SK-N-SH treated with all-trans-retinoic acid at 6 μM for 48 hours (cell line): ENCODE results near the gene NSD2.

Source experiments
- ATAC-seq: fragments of 200-7000 bp; cut with Tn5 transposase; 3 replicates; pipeline ENCODE4 v1.9.1; 2020; ENCODE audit warnings: mild to moderate bottlenecking, moderate library complexity
- ARNTL ChIP-seq: fragments of 450-650 bp; formaldehyde crosslinking; IDR thresholded peaks from 2 replicates; pipeline ENCODE4 v1.5.0; 2020; ENCODE audit warnings: low read depth, mild to moderate bottlenecking, moderate library complexity, borderline replicate concordance
- BACH2 ChIP-seq: fragments of 250-450 bp; sonication (Bioruptor Pico); IDR thresholded peaks from 2 replicates; pipeline ENCODE4 v1.9.0; 2021; ENCODE audit warnings: mild to moderate bottlenecking, borderline replicate concordance
- CSDC2 ChIP-seq: fragments of 250-450 bp; sonication (Bioruptor Pico); IDR thresholded peaks from 2 replicates; pipeline ENCODE4 v1.5.0; 2020; ENCODE audit warnings: mild to moderate bottlenecking, moderate library complexity
- ESRRG ChIP-seq: fragments of 250-450 bp; sonication (Bioruptor Pico); IDR thresholded peaks from 2 replicates; pipeline ENCODE4 v1.6.1; 2021; ENCODE audit warnings: mild to moderate bottlenecking
- GLIS3 ChIP-seq: fragments of 250-450 bp; sonication (Bioruptor Pico); IDR thresholded peaks from 2 replicates; pipeline ENCODE4 v1.5.0; 2020; ENCODE audit warnings: mild to moderate bottlenecking, moderate library complexity
- ISL1 ChIP-seq: fragments of 250-450 bp; sonication (Bioruptor Pico); IDR thresholded peaks from 2 replicates; pipeline ENCODE4 v2.1.2; 2022; ENCODE audit warnings: mild to moderate bottlenecking, moderate library complexity
- OSR1 ChIP-seq: fragments of 250-450 bp; sonication (Bioruptor Pico); IDR thresholded peaks from 2 replicates; pipeline ENCODE4 v1.8.0; 2022; ENCODE audit warnings: moderate library complexity, mild to moderate bottlenecking, inconsistent platforms
- PATZ1 ChIP-seq: fragments of 250-450 bp; sonication (Bioruptor Pico); IDR thresholded peaks from 2 replicates; pipeline ENCODE4 v1.8.0; 2020; ENCODE audit warnings: mild to moderate bottlenecking, moderate library complexity, borderline replicate concordance
- POU6F1 ChIP-seq: fragments of 250-450 bp; sonication (Bioruptor Pico); IDR thresholded peaks from 2 replicates; pipeline ENCODE4 v1.8.0; 2021; ENCODE audit warnings: low read depth, mild to moderate bottlenecking, moderate library complexity, borderline replicate concordance
- PPARA ChIP-seq: fragments of 250-450 bp; sonication (Bioruptor Pico); IDR thresholded peaks from 2 replicates; pipeline ENCODE4 v1.5.0; 2020; ENCODE audit warnings: mild to moderate bottlenecking, borderline replicate concordance
- TOX ChIP-seq: fragments of 250-450 bp; sonication (Bioruptor Pico); IDR thresholded peaks from 2 replicates; pipeline ENCODE4 v1.8.0; 2021; ENCODE audit warnings: mild to moderate bottlenecking, moderate library complexity, borderline replicate concordance
- ZC3H10 ChIP-seq: fragments of 250-450 bp; sonication (Bioruptor Pico); IDR thresholded peaks from 2 replicates; pipeline ENCODE4 v1.5.1; 2021; ENCODE audit warnings: mild to moderate bottlenecking, moderate library complexity
- ZFP3 ChIP-seq: fragments of 250-450 bp; sonication (Bioruptor Pico); IDR thresholded peaks from 2 replicates; pipeline ENCODE4 v1.5.0; 2020; ENCODE audit warnings: mild to moderate bottlenecking, moderate library complexity
- ZFP30 ChIP-seq: fragments of 450-650 bp; formaldehyde crosslinking; IDR thresholded peaks from 2 replicates; pipeline ENCODE4 v1.5.0; 2022; ENCODE audit warnings: mild to moderate bottlenecking, moderate library complexity
- ZNF565 ChIP-seq: fragments of 450-650 bp; formaldehyde crosslinking; conservative IDR thresholded peaks from 2 replicates; pipeline ENCODE4 v1.5.0; 2020; ENCODE audit warnings: low read depth, mild to moderate bottlenecking, moderate library complexity
- ZNF70 ChIP-seq: fragments of 450-650 bp; formaldehyde crosslinking; IDR thresholded peaks from 2 replicates; pipeline ENCODE4 v1.5.0; 2020; ENCODE audit warnings: mild to moderate bottlenecking, moderate library complexity
- ZNF8 ChIP-seq: fragments of 450-650 bp; formaldehyde crosslinking; IDR thresholded peaks from 2 replicates; pipeline ENCODE4 v1.5.0; 2020; ENCODE audit warnings: mild to moderate bottlenecking, moderate library complexity
- TF ChIP-seq, protein P1 (sequence below): fragments of 250-450 bp; sonication (Bioruptor Pico); IDR thresholded peaks from 2 replicates; pipeline ENCODE4 v1.5.1; 2021; ENCODE audit warnings: mild to moderate bottlenecking, moderate library complexity
- TF ChIP-seq, protein P2 (sequence below): fragments of 250-450 bp; sonication (Bioruptor Pico); IDR thresholded peaks from 2 replicates; pipeline ENCODE4 v1.5.1; 2020; ENCODE audit warnings: low read depth, mild to moderate bottlenecking, moderate library complexity
- TF ChIP-seq, protein P3 (sequence below): fragments of 250-450 bp; sonication (Bioruptor Pico); IDR thresholded peaks from 2 replicates; pipeline ENCODE4 v1.5.0; 2020; ENCODE audit warnings: mild to moderate bottlenecking, moderate library complexity

The NSD2 gene

GRCh38 chr4:1895971-1896657 is 24.9 kb downstream of the NSD2 start:
- ATAC-seq = no peak
- TF ChIP-seq, protein P1, sequence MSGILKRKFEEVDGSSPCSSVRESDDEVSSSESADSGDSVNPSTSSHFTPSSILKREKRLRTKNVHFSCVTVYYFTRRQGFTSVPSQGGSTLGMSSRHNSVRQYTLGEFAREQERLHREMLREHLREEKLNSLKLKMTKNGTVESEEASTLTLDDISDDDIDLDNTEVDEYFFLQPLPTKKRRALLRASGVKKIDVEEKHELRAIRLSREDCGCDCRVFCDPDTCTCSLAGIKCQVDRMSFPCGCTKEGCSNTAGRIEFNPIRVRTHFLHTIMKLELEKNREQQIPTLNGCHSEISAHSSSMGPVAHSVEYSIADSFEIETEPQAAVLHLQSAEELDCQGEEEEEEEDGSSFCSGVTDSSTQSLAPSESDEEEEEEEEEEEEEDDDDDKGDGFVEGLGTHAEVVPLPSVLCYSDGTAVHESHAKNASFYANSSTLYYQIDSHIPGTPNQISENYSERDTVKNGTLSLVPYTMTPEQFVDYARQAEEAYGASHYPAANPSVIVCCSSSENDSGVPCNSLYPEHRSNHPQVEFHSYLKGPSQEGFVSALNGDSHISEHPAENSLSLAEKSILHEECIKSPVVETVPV (CRISPR knock-in tag) = no peak
- TF ChIP-seq PPARA (CRISPR knock-in tag) = no peak
- no peak for TF ChIP-seq ZNF565 (CRISPR knock-in tag)

GRCh38 chr4:1896658-1896991 is 25.4 kb downstream of the NSD2 start:
- no peak for ATAC-seq
- TF ChIP-seq, protein P2, sequence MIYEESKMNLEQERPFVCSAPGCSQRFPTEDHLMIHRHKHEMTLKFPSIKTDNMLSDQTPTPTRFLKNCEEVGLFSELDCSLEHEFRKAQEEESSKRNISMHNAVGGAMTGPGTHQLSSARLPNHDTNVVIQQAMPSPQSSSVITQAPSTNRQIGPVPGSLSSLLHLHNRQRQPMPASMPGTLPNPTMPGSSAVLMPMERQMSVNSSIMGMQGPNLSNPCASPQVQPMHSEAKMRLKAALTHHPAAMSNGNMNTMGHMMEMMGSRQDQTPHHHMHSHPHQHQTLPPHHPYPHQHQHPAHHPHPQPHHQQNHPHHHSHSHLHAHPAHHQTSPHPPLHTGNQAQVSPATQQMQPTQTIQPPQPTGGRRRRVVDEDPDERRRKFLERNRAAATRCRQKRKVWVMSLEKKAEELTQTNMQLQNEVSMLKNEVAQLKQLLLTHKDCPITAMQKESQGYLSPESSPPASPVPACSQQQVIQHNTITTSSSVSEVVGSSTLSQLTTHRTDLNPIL (CRISPR knock-in tag) = no peak
- TF ChIP-seq ISL1 (CRISPR knock-in tag) = no peak
- TF ChIP-seq OSR1 = no peak
- no peak for TF ChIP-seq TOX (CRISPR knock-in tag)
- TF ChIP-seq ZC3H10 (CRISPR knock-in tag) = no peak
- no peak for TF ChIP-seq POU6F1 (CRISPR knock-in tag)
- TF ChIP-seq BACH2 = no peak
- TF ChIP-seq, protein P1 (CRISPR knock-in tag) = no peak
- no peak for TF ChIP-seq ESRRG
- TF ChIP-seq CSDC2 (CRISPR knock-in tag) = no peak
- TF ChIP-seq GLIS3 = no peak
- TF ChIP-seq, all 23 proteins: peak for 0

- ATAC-seq = no peak
- TF ChIP-seq ZNF70 (no peak), ZNF565 (CRISPR knock-in tag) (no peak), ZFP3 (CRISPR knock-in tag) (no peak), ZC3H10 (CRISPR knock-in tag) (no peak), TOX (CRISPR knock-in tag) (no peak), PATZ1 (no peak), ZNF8 (CRISPR knock-in tag) (no peak), ESRRG (no peak), ARNTL (CRISPR knock-in tag) (no peak), CSDC2 (CRISPR knock-in tag) (no peak), ZFP30 (CRISPR knock-in tag) (no peak)
- TF ChIP-seq, protein P2 (CRISPR knock-in tag) = no peak
- TF ChIP-seq, protein P1 (CRISPR knock-in tag) = no peak
- TF ChIP-seq, protein P3, sequence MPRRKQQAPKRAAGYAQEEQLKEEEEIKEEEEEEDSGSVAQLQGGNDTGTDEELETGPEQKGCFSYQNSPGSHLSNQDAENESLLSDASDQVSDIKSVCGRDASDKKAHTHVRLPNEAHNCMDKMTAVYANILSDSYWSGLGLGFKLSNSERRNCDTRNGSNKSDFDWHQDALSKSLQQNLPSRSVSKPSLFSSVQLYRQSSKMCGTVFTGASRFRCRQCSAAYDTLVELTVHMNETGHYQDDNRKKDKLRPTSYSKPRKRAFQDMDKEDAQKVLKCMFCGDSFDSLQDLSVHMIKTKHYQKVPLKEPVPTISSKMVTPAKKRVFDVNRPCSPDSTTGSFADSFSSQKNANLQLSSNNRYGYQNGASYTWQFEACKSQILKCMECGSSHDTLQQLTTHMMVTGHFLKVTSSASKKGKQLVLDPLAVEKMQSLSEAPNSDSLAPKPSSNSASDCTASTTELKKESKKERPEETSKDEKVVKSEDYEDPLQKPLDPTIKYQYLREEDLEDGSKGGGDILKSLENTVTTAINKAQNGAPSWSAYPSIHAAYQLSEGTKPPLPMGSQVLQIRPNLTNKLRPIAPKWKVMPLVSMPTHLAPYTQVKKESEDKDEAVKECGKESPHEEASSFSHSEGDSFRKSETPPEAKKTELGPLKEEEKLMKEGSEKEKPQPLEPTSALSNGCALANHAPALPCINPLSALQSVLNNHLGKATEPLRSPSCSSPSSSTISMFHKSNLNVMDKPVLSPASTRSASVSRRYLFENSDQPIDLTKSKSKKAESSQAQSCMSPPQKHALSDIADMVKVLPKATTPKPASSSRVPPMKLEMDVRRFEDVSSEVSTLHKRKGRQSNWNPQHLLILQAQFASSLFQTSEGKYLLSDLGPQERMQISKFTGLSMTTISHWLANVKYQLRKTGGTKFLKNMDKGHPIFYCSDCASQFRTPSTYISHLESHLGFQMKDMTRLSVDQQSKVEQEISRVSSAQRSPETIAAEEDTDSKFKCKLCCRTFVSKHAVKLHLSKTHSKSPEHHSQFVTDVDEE (CRISPR knock-in tag) = no peak
Observed at GRCh38 chr4:1898007-1898406, 26.8 kb downstream of the NSD2 start.
